ENCODE measurements around the gene GUCY1A1.

DNA sequence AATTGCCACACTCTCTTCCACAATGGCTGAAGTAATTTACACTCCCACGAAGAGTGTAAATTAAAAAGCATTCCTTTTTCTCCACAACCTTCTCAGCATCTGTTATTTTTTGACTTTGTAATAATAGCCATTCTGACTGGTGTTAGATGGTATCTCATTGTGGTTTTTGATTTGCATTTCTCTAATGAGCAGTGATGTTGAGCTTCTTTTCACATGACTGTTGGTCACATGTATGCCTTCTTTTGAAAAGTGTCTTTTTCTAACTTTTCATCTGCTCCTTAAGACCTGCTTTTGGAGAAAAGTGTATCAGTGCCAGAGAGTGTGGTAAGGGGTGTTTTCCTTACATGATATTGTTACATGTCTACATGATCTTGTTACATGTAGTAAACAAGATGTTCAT, 25.7 kb downstream of the GUCY1A1 start:
- TF ChIP-seq, protein P1, sequence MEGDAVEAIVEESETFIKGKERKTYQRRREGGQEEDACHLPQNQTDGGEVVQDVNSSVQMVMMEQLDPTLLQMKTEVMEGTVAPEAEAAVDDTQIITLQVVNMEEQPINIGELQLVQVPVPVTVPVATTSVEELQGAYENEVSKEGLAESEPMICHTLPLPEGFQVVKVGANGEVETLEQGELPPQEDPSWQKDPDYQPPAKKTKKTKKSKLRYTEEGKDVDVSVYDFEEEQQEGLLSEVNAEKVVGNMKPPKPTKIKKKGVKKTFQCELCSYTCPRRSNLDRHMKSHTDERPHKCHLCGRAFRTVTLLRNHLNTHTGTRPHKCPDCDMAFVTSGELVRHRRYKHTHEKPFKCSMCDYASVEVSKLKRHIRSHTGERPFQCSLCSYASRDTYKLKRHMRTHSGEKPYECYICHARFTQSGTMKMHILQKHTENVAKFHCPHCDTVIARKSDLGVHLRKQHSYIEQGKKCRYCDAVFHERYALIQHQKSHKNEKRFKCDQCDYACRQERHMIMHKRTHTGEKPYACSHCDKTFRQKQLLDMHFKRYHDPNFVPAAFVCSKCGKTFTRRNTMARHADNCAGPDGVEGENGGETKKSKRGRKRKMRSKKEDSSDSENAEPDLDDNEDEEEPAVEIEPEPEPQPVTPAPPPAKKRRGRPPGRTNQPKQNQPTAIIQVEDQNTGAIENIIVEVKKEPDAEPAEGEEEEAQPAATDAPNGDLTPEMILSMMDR (IDR thresholded peaks at IDR 0.05; ENCODE audit: low read length): no peak
- no peak for TF ChIP-seq EZH2 (IDR thresholded peaks at IDR 0.05; ENCODE audit: borderline replicate concordance, low read length)
